Neuronal stem cell (in vitro differentiated cells): ENCODE data around the gene CAMK2B.
A peak's percentile ranks its signal among the peaks of the same experiment; 100 is the strongest.

ENCODE experiments used
- DNase-seq: peaks from one replicate; pipeline ENCODE4 v3.0.0-alpha.2; 2013; ENCODE audit warnings: low spot score
- H2AFZ ChIP-seq: one replicate; pipeline ENCODE4 v1.6.1; 2013; ENCODE audit warnings: mild to moderate bottlenecking, low read length, inconsistent platforms
- H2AK5ac ChIP-seq: 2 replicates; pipeline ENCODE4 v1.6.1; 2013; ENCODE audit warnings: low read depth, mild to moderate bottlenecking, inconsistent platforms, low read length, moderate library complexity, mixed read lengths
- H2BK120ac ChIP-seq: 2 replicates; pipeline ENCODE4 v1.6.1; 2013; ENCODE audit warnings: low read depth, mild to moderate bottlenecking, inconsistent platforms, low read length, moderate library complexity, mixed read lengths
- H2BK12ac ChIP-seq: one replicate; pipeline ENCODE4 v1.6.1; 2013; ENCODE audit warnings: low read length, inconsistent platforms
- H2BK15ac ChIP-seq: 2 replicates; pipeline ENCODE4 v1.6.1; 2013; ENCODE audit warnings: mild to moderate bottlenecking, low read length, inconsistent platforms, mixed read lengths
- H2BK5ac ChIP-seq: one replicate; pipeline ENCODE4 v1.6.1; 2013; ENCODE audit warnings: inconsistent platforms, mild to moderate bottlenecking, low read length, moderate library complexity
- H3K14ac ChIP-seq: one replicate; pipeline ENCODE4 v1.6.1; 2013; ENCODE audit warnings: low read length, inconsistent platforms
- H3K18ac ChIP-seq: 2 replicates; pipeline ENCODE4 v1.6.1; 2013; ENCODE audit warnings: low read length, inconsistent platforms
- H3K23ac ChIP-seq: 2 replicates; pipeline ENCODE4 v1.6.1; 2013; ENCODE audit warnings: low read depth, mild to moderate bottlenecking, mixed read lengths, low read length, inconsistent platforms; ENCODE audit not compliant: poor library complexity
- H3K27ac ChIP-seq: replicated peaks from 3 replicates; pipeline ENCODE4 v1.5.1; 2013; ENCODE audit warnings: low read length, inconsistent platforms
- H3K27me3 ChIP-seq, 3 experiments: 2 replicates each; pipeline ENCODE4 v1.6.1; 2013; ENCODE audit warnings: low read length in 3 of 3, mild to moderate bottlenecking in 2 of 3, inconsistent platforms in 1 of 3, low read depth in 1 of 3, mixed read lengths in 1 of 3, moderate library complexity in 1 of 3; ENCODE audit not compliant: control insufficient read depth in 3 of 3, insufficient read depth in 3 of 3
- H3K36me3 ChIP-seq, 2 donors: replicated peaks in 1 of 2; 2 replicates each; pipeline ENCODE4 v1.6.1; 2013; ENCODE audit warnings: low read length in 2 of 2; ENCODE audit not compliant: control insufficient read depth in 2 of 2, insufficient read depth in 2 of 2
- H3K4ac ChIP-seq: 2 replicates; pipeline ENCODE4 v1.6.1; 2013; ENCODE audit warnings: inconsistent platforms, mild to moderate bottlenecking, low read length, moderate library complexity
- H3K4me1 ChIP-seq, 2 donors: 1 replicate in 1 of 2; 2 replicates in 1 of 2; pipeline ENCODE4 v1.6.1; 2013; ENCODE audit warnings: low read length in 2 of 2, low read depth in 1 of 2; ENCODE audit not compliant: control insufficient read depth in 2 of 2, insufficient read depth in 1 of 2
- H3K4me2 ChIP-seq: one replicate; pipeline ENCODE4 v1.6.1; 2013; ENCODE audit warnings: mild to moderate bottlenecking, low read length, inconsistent platforms; ENCODE audit not compliant: insufficient read depth, poor library complexity, severe bottlenecking
- H3K4me3 ChIP-seq, 2 donors: 2 replicates each; pipeline ENCODE4 v1.5.1; 2013; ENCODE audit warnings: low read length in 2 of 2, mild to moderate bottlenecking in 2 of 2, inconsistent platforms in 1 of 2, moderate library complexity in 1 of 2
- H3K79me1 ChIP-seq: one replicate; pipeline ENCODE4 v1.6.1; 2013; ENCODE audit warnings: low read depth, mild to moderate bottlenecking, inconsistent platforms, low read length, moderate library complexity
- H3K9ac ChIP-seq: one replicate; pipeline ENCODE4 v1.6.1; 2013; ENCODE audit warnings: mild to moderate bottlenecking, low read depth, low read length, inconsistent platforms; ENCODE audit not compliant: poor library complexity
- H3K9me3 ChIP-seq, 2 donors: replicated peaks in 1 of 2; 2 replicates each; pipeline versions ENCODE3 to v1.6.1; 2013; ENCODE audit warnings: low read length in 2 of 2, mild to moderate bottlenecking in 2 of 2, inconsistent platforms in 1 of 2, low read depth in 1 of 2, mixed read lengths in 1 of 2, moderate library complexity in 1 of 2; ENCODE audit not compliant: control insufficient read depth in 2 of 2, insufficient read depth in 1 of 2
- H4K8ac ChIP-seq: one replicate; pipeline ENCODE4 v1.6.1; 2013; ENCODE audit warnings: low read depth, mild to moderate bottlenecking, inconsistent platforms, low read length, moderate library complexity
- H4K91ac ChIP-seq: one replicate; pipeline ENCODE4 v1.6.1; 2013; ENCODE audit warnings: low read length, low read depth, mild to moderate bottlenecking, inconsistent platforms; ENCODE audit not compliant: poor library complexity
- WGBS, 2 donors: extraction: QIAGEN DNeasy Blood & Tissue Kit; methylation state at CpG; one replicate each; pipeline ENCODE4 v1.1.7; 2013; ENCODE audit warnings: missing lambda C conversion rate in 2 of 2, mixed read lengths in 1 of 2; ENCODE audit not compliant: insufficient read length in 2 of 2, insufficient replicate concordance in 1 of 2; ENCODE audit errors: extremely low coverage in 2 of 2; 5-methylcytosine and 5-hydroxymethylcytosine counted together

The CAMK2B gene

GRCh38 chr7:44287488-44288380, 37.7 kb downstream of the CAMK2B start:
- Histone ChIP-seq H3K9me3 (no peaks in the 10 kb centered on the region), H3K27me3 (peaks cover 0 to 41% (median 0%) of the 10 kb centered on the region in 3 experiments), H2AK5ac (no peak overlapping the region), H4K91ac (no peak overlapping the region), H3K4me1 (peaks cover 0 to 2% of the 10 kb centered on the region in 2 donors), H4K8ac (no peak overlapping the region), H3K4me2 (no peak overlapping the region), H3K79me1 (peaks cover 1% of the 10 kb centered on the region), H3K4me3 (no peak overlapping the region), H2AFZ (no peak overlapping the region), H3K27ac (no peak overlapping the region), H3K14ac (no peak overlapping the region), H3K23ac (no peak overlapping the region), H2BK12ac (no peak overlapping the region), H2BK15ac (no peak overlapping the region), H2BK120ac (no peak overlapping the region), H3K4ac (no peak overlapping the region), H3K9ac (no peak overlapping the region), H3K18ac (peak overlapping the region; percentile 42), H3K36me3 (no peaks in the 10 kb centered on the region), H2BK5ac (no peak overlapping the region)
- DNase-seq: no peak
- no CpG with 5 or more reads among the region's 17 CpGs for whole genome bisulfite sequencing, 2 donors

DNA sequence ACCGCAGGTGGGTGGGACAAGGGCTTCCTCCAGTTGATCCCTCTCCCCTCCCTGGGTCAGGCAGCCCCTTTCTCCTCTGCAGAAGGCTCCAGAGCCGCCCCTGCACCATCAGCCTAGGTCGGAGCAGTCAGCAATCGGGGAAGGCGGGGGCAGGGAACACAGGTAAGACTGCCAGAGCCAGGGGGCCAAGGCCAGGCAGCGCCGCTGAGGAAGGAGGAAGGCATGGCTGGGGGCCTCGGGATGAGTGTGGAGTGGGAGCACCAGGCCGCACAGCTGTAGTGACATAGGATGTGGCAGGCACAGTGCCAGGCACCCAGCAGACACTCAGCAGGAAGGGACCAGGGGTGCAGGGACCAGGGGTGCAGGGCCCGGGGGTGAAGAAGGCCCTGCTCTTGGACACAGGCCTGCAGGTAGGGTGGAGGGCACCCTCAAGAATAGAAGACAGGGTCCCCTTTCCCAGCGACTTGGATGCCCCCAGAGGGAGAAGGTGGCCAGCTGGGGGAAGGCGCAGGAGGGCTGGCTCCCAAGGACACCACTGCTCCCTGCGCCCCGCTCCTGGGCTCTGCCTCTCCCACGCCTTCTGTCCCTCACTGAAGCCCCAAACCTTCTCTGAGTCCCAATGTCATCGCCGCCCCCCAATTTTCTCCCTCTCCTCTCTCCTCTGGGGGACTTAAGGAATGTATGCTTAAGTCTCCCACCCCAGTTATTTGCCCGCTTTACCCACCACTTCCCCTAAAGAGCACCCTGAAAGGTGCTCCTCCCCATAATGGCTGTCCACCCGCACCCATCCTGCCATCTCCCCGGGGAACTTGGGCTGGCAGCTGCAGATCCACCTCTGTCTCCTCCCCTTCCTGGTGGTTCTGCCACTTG, 38.5 kb downstream of the CAMK2B start:
- Histone ChIP-seq H2AK5ac (peak overlapping the region; percentile 91), H3K79me1 (peaks cover 1% of the 10 kb centered on the region), H3K4ac (no peak overlapping the region), H3K27ac (no peak overlapping the region), H3K4me3 (no peak overlapping the region), H3K4me1 (peaks cover 0 to 2% of the 10 kb centered on the region in 2 donors), H3K27me3 (peaks cover 0 to 38% (median 0%) of the 10 kb centered on the region in 3 experiments), H3K9ac (peak overlapping the region; percentile 9), H3K18ac (peak overlapping the region; percentile 46), H4K8ac (no peak overlapping the region), H2AFZ (no peak overlapping the region), H2BK12ac (no peak overlapping the region), H3K14ac (no peak overlapping the region), H2BK120ac (no peak overlapping the region), H3K23ac (peak overlapping the region; percentile 83), H3K4me2 (no peak overlapping the region), H4K91ac (no peak overlapping the region), H2BK15ac (peak overlapping the region; percentile 41), H3K9me3 (no peaks in the 10 kb centered on the region), H3K36me3 (no peaks in the 10 kb centered on the region), H2BK5ac (no peak overlapping the region)
- DNase-seq: no peak
- WGBS, 2 donors: no CpG with 5 or more reads among the region's 20 CpGs

GRCh38 chr7:44286182-44286617, 39.2 kb downstream of the CAMK2B start:
- no peaks in the 10 kb centered on the region for H3K9me3 ChIP-seq
- H3K9ac ChIP-seq: peak overlapping the region; percentile 9
- H3K27me3 ChIP-seq: peaks cover 0 to 38% (median 0%) of the 10 kb centered on the region in 3 experiments
- no peak for DNase-seq
- H4K91ac ChIP-seq: no peak overlapping the region
- H2BK5ac ChIP-seq: no peak overlapping the region
- no peaks in the 10 kb centered on the region for H3K36me3 ChIP-seq
- no CpG with 5 or more reads among the region's 17 CpGs for WGBS, 2 donors
- peak overlapping the region; percentile 46 for H3K18ac ChIP-seq
- H2BK15ac ChIP-seq: peak overlapping the region; percentile 41
- peaks cover 1% of the 10 kb centered on the region for H3K79me1 ChIP-seq
- peaks cover 0 to 2% of the 10 kb centered on the region in 2 donors for H3K4me1 ChIP-seq
- no peak overlapping the region for H3K27ac ChIP-seq
- H2BK120ac ChIP-seq: no peak overlapping the region
- H2AK5ac ChIP-seq: peak overlapping the region; percentile 91
- H4K8ac ChIP-seq: no peak overlapping the region
- no peak overlapping the region for H2AFZ ChIP-seq
- no peak overlapping the region for H3K4me3 ChIP-seq
- H2BK12ac ChIP-seq: no peak overlapping the region
- H3K14ac ChIP-seq: no peak overlapping the region
- no peak overlapping the region for H3K4ac ChIP-seq
- H3K23ac ChIP-seq: peak overlapping the region; percentile 83
- H3K4me2 ChIP-seq: no peak overlapping the region

- H2BK120ac ChIP-seq: no peak overlapping the region
- H4K91ac ChIP-seq: no peak overlapping the region
- H3K14ac ChIP-seq: no peak overlapping the region
- no peak overlapping the region for H2BK5ac ChIP-seq
- no peak overlapping the region for H2BK15ac ChIP-seq
- H3K79me1 ChIP-seq: peaks cover 1% of the 10 kb centered on the region
- H3K4ac ChIP-seq: no peak overlapping the region
- WGBS, 2 donors: no CpG with 5 or more reads among the region's 24 CpGs
- no peak overlapping the region for H2BK12ac ChIP-seq
- no peak overlapping the region for H3K27ac ChIP-seq
- no peak overlapping the region for H3K4me2 ChIP-seq
- no peaks in the 10 kb centered on the region for H3K9me3 ChIP-seq
- no peak overlapping the region for H3K18ac ChIP-seq
- no peak overlapping the region for H2AFZ ChIP-seq
- H3K23ac ChIP-seq: no peak overlapping the region
- H3K4me1 ChIP-seq: peaks cover 0 to 2% of the 10 kb centered on the region in 2 donors
- DNase-seq: no peak
- H3K9ac ChIP-seq: no peak overlapping the region
- peaks cover 0 to 42% (median 0%) of the 10 kb centered on the region in 3 experiments for H3K27me3 ChIP-seq
- H3K4me3 ChIP-seq: no peak overlapping the region
- H3K36me3 ChIP-seq: no peaks in the 10 kb centered on the region
- H4K8ac ChIP-seq: no peak overlapping the region
- H2AK5ac ChIP-seq: no peak overlapping the region
These were observed 39.8 kb downstream of the CAMK2B start for GRCh38 chr7:44285561-44285960.
